Neural cell (in vitro differentiated cells): Measurements from ENCODE around the gene SPSB3. TPM values are rescaled to one million over a fixed set of nuclear protein-coding genes. Genes with fewer than 3 reads are reported as not detected.

Source experiments
- H2AFZ ChIP-seq: fragments of 200-600, 300-800 bp; sonication (generic), shearing (Covaris generic); 2 replicates; pipeline ENCODE4 v1.6.0; 2014; ENCODE audit warnings: low read depth, mild to moderate bottlenecking, antibody characterized with exemption, low read length, moderate library complexity
- H3F3A ChIP-seq: fragments of 200-600 bp; shearing (Covaris generic); 2 replicates; pipeline ENCODE4 v1.6.1; 2016; ENCODE audit warnings: mild to moderate bottlenecking, moderate library complexity, mixed read lengths, antibody characterized with exemption, low read length; ENCODE audit not compliant: insufficient read depth, poor library complexity, severe bottlenecking
- H3K27ac ChIP-seq: fragments of 200-600, 300-800 bp; sonication (generic), shearing (Covaris generic); 2 replicates; pipeline ENCODE4 v1.5.1; 2014; ENCODE audit warnings: mild to moderate bottlenecking, low read length, moderate library complexity
- H3K27me3 ChIP-seq: fragments of 300-800, 200-600 bp; sonication (generic), shearing (Covaris generic); 2 replicates; pipeline ENCODE4 v1.6.0; 2014; ENCODE audit warnings: mild to moderate bottlenecking, low read depth, low read length, moderate library complexity; ENCODE audit not compliant: insufficient read depth
- H3K36me3 ChIP-seq: fragments of 300-800, 200-600 bp; sonication (generic), shearing (Covaris generic); 2 replicates; pipeline ENCODE4 v1.5.1; 2014; ENCODE audit warnings: mild to moderate bottlenecking, antibody characterized with exemption, low read length, moderate library complexity; ENCODE audit not compliant: insufficient read depth
- H3K4me2 ChIP-seq: fragments of 300-800, 200-600 bp; sonication (generic), shearing (Covaris generic); 2 replicates; pipeline ENCODE4 v1.6.0; 2014; ENCODE audit warnings: mild to moderate bottlenecking, low read length
- H3K4me3 ChIP-seq: fragments of 300-800, 200-600 bp; sonication (generic), shearing (Covaris generic); 2 replicates; pipeline ENCODE4 v1.5.1; 2014; ENCODE audit warnings: mild to moderate bottlenecking, low read length, moderate library complexity
- H3K79me2 ChIP-seq: fragments of 200-600 bp; shearing (Covaris generic); replicated peaks from 2 replicates; pipeline ENCODE4 v1.6.0; 2014; ENCODE audit warnings: mild to moderate bottlenecking, low read length, moderate library complexity; ENCODE audit not compliant: insufficient read depth
- H3K9ac ChIP-seq: fragments of 300-800, 200-600 bp; sonication (generic), shearing (Covaris generic); 2 replicates; pipeline ENCODE4 v1.6.1; 2016; ENCODE audit warnings: mild to moderate bottlenecking, low read length, mixed read lengths
- H3K9me2 ChIP-seq: fragments of 200-600 bp; shearing (Covaris generic); 2 replicates; pipeline ENCODE4 v1.6.1; 2016; ENCODE audit warnings: mild to moderate bottlenecking, low read length, mixed read lengths; ENCODE audit not compliant: insufficient read depth
- H3K9me3 ChIP-seq: fragments of 200-600, 300-800 bp; sonication (generic), shearing (Covaris generic); 2 replicates; pipeline ENCODE4 v1.6.1; 2016; ENCODE audit warnings: mild to moderate bottlenecking, mixed run types, low read length, moderate library complexity, mixed read lengths
- H4K20me1 ChIP-seq: fragments of 200-600 bp; shearing (Covaris generic); 2 replicates; pipeline ENCODE4 v1.6.1; 2016; ENCODE audit warnings: mild to moderate bottlenecking, mixed run types; ENCODE audit not compliant: insufficient read depth
- EP300 ChIP-seq: fragments of 450-650 bp; conservative IDR thresholded peaks from 2 replicates; pipeline ENCODE4 v1.6.1; 2014; ENCODE audit warnings: antibody characterized with exemption, mild to moderate bottlenecking, moderate library complexity; ENCODE audit not compliant: poor library complexity, severe bottlenecking
- EZH2 ChIP-seq: fragments of 200-600, 300-800 bp; shearing (Covaris generic), sonication (generic); IDR thresholded peaks from 2 replicates; pipeline ENCODE4 v1.6.1; 2014; ENCODE audit warnings: antibody characterized with exemption, low read length, borderline replicate concordance, mild to moderate bottlenecking; ENCODE audit not compliant: insufficient read depth, poor library complexity, severe bottlenecking
- MXI1 ChIP-seq: fragments of 450-650 bp; conservative IDR thresholded peaks from 2 replicates; pipeline ENCODE4 v1.6.1; 2014; ENCODE audit warnings: antibody characterized with exemption, mild to moderate bottlenecking; ENCODE audit not compliant: poor library complexity, severe bottlenecking
- POLR2AphosphoS5 ChIP-seq: IDR thresholded peaks from 2 replicates; pipeline ENCODE4 v1.6.1; 2012
- RAD21 ChIP-seq: fragments of 450-650 bp; conservative IDR thresholded peaks from 2 replicates; pipeline ENCODE4 v1.6.1; 2014; ENCODE audit warnings: antibody characterized with exemption, mild to moderate bottlenecking, moderate library complexity
- REST ChIP-seq: IDR thresholded peaks from 2 replicates; pipeline ENCODE4 v1.6.1; 2012; ENCODE audit warnings: borderline replicate concordance
- SMC3 ChIP-seq: fragments of 450-650 bp; conservative IDR thresholded peaks from 2 replicates; pipeline ENCODE4 v1.6.1; 2014; ENCODE audit warnings: antibody characterized with exemption, mild to moderate bottlenecking, moderate library complexity; ENCODE audit not compliant: poor library complexity
- TAF1 ChIP-seq: IDR thresholded peaks from 2 replicates; pipeline ENCODE4 v1.6.1; 2012; ENCODE audit warnings: low read depth
- polyA plus RNA-seq: library from polyadenylated mRNA; depleted of rRNA; stranded (reverse); fragments of >200 nt; gene quantifications from 2 replicates; pipeline ENCODE4 v1.2.3, GENCODE V29; 2014
- TF ChIP-seq, protein P1 (sequence below): fragments of 450-650 bp; IDR thresholded peaks from 2 replicates; pipeline ENCODE4 v1.5.1; 2014; ENCODE audit warnings: antibody characterized with exemption, mild to moderate bottlenecking, moderate library complexity; ENCODE audit not compliant: poor library complexity, severe bottlenecking

The SPSB3 gene
- polyA plus RNA-seq, 1 donor from 2014 or later, result 315 TPM

- H3K9me3 ChIP-seq, result no peaks in the 10 kb centered on the region
- no peak overlapping the region for H2AFZ ChIP-seq
- no peak overlapping the region for H3K4me2 ChIP-seq
- TF ChIP-seq SMC3, result no peak
- no peak for TF ChIP-seq EP300
- TF ChIP-seq EZH2, result no peak
- no peak for TF ChIP-seq POLR2AphosphoS5
- no peak for TF ChIP-seq MXI1
- no peak for TF ChIP-seq REST
- TF ChIP-seq TAF1, result no peak
- no peak for TF ChIP-seq RAD21
- TF ChIP-seq, protein P1, sequence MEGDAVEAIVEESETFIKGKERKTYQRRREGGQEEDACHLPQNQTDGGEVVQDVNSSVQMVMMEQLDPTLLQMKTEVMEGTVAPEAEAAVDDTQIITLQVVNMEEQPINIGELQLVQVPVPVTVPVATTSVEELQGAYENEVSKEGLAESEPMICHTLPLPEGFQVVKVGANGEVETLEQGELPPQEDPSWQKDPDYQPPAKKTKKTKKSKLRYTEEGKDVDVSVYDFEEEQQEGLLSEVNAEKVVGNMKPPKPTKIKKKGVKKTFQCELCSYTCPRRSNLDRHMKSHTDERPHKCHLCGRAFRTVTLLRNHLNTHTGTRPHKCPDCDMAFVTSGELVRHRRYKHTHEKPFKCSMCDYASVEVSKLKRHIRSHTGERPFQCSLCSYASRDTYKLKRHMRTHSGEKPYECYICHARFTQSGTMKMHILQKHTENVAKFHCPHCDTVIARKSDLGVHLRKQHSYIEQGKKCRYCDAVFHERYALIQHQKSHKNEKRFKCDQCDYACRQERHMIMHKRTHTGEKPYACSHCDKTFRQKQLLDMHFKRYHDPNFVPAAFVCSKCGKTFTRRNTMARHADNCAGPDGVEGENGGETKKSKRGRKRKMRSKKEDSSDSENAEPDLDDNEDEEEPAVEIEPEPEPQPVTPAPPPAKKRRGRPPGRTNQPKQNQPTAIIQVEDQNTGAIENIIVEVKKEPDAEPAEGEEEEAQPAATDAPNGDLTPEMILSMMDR, result no peak
- H3K36me3 ChIP-seq, result no peaks in the 10 kb centered on the region
- no peak overlapping the region for H3K27ac ChIP-seq
- no peaks in the 10 kb centered on the region for H3K27me3 ChIP-seq
- H3K9ac ChIP-seq, result no peak overlapping the region
- H3K9me2 ChIP-seq, result no peaks in the 10 kb centered on the region
- H4K20me1 ChIP-seq, result no peaks in the 10 kb centered on the region
- H3K4me3 ChIP-seq, result no peak overlapping the region
- H3F3A ChIP-seq, result no peaks in the 10 kb centered on the region
- H3K79me2 ChIP-seq, result no peaks in the 10 kb centered on the region
Observed at GRCh38 chr16:1808691-1809090, 26.3 kb upstream of the SPSB3 start.

GRCh38 chr16:1807626-1808025 lies 25.3 kb upstream of the SPSB3 start:
- Histone ChIP-seq H4K20me1 (no peaks in the 10 kb centered on the region), H3K9me2 (no peaks in the 10 kb centered on the region), H2AFZ (no peak overlapping the region), H3K79me2 (no peaks in the 10 kb centered on the region), H3F3A (no peaks in the 10 kb centered on the region), H3K4me2 (no peak overlapping the region), H3K9ac (no peak overlapping the region), H3K36me3 (no peaks in the 10 kb centered on the region), H3K27me3 (no peaks in the 10 kb centered on the region), H3K9me3 (no peaks in the 10 kb centered on the region), H3K4me3 (no peak overlapping the region), H3K27ac (no peak overlapping the region)
- TF ChIP-seq TAF1, result no peak
- TF ChIP-seq RAD21, result no peak
- TF ChIP-seq EZH2, result no peak
- TF ChIP-seq REST, result no peak
- no peak for TF ChIP-seq EP300
- no peak for TF ChIP-seq MXI1
- TF ChIP-seq, protein P1, result no peak
- no peak for TF ChIP-seq POLR2AphosphoS5
- TF ChIP-seq SMC3, result no peak
